Activated CD4-positive, alpha-beta T cell treated with anti-CD3 and anti-CD28 coated beads, Interleukin-2, amount 10 ng/mL, durations not matched to agents 24 days and 14 days (primary cell): Measurements from ENCODE around the gene EOMES. TPM values are rescaled to one million over a fixed set of nuclear protein-coding genes. Genes with fewer than 3 reads are reported as not detected.

ENCODE experiments used
- DNase-seq: peaks from one replicate; pipeline ENCODE4 v3.0.0; 2022
- H3K27ac Mint-ChIP-seq: one replicate; pipeline ENCODE4 v1.8.0; 2022; ENCODE audit warnings: mild to moderate bottlenecking, mixed read lengths
- H3K27me3 Mint-ChIP-seq: one replicate; pipeline ENCODE4 v1.8.0; 2022; ENCODE audit warnings: mixed read lengths
- H3K36me3 Mint-ChIP-seq: one replicate; pipeline ENCODE4 v1.8.0; 2022; ENCODE audit warnings: low read depth, mild to moderate bottlenecking, mixed read lengths
- H3K4me1 Mint-ChIP-seq: one replicate; pipeline ENCODE4 v1.8.0; 2021; ENCODE audit warnings: mixed read lengths
- H3K4me3 Mint-ChIP-seq: one replicate; pipeline ENCODE4 v1.8.0; 2022; ENCODE audit warnings: mild to moderate bottlenecking, moderate library complexity, mixed read lengths
- H3K9me3 Mint-ChIP-seq: one replicate; pipeline ENCODE4 v1.8.0; 2021; ENCODE audit warnings: mixed read lengths
- intact Hi-C: fragments of 100-400 bp; cut with micrococcal nuclease; formaldehyde crosslinking; loops from one replicate; pipeline ENCODE4 v1.15.1; 2023
- total RNA-seq: library from RNA; stranded (reverse); gene quantifications from 2 replicates; pipeline ENCODE4 v1.2.3, GENCODE V29; 2022

Gene EOMES
- total RNA-seq, 1 donor from 2014 or later: 7.4 TPM

- intact Hi-C loops: no loop called here
- no peaks in the 10 kb centered on the region for H3K36me3 Mint-ChIP-seq
- H3K4me3 Mint-ChIP-seq: no peak overlapping the region
- H3K27ac Mint-ChIP-seq: no peak overlapping the region
- H3K4me1 Mint-ChIP-seq: peaks cover 7% of the 10 kb centered on the region
- peak; percentile 43 for DNase-seq
- H3K27me3 Mint-ChIP-seq: peaks cover 15% of the 10 kb centered on the region
- H3K9me3 Mint-ChIP-seq: no peaks in the 10 kb centered on the region
These were observed 37.8 kb downstream of the EOMES start for GRCh38 chr3:27684302-27684701.

GRCh38 chr3:27681249-27681748 is 40.8 kb downstream of the EOMES start:
- Mint-ChIP-seq H3K36me3 (no peaks in the 10 kb centered on the region), H3K4me3 (peak overlapping the region; percentile 68), H3K27me3 (peaks cover 11% of the 10 kb centered on the region), H3K27ac (peak overlapping the region; percentile 74), H3K4me1 (peaks cover 7% of the 10 kb centered on the region), H3K9me3 (no peaks in the 10 kb centered on the region)
- intact Hi-C loops: loop anchor here (1.0 kb wide), 4 partner anchors 197 to 547 kb away; partner anchors contain the start of gene SLC4A7
- peak; percentile 80 for DNase-seq

GRCh38 chr3:27680517-27681246 is 41.4 kb downstream of the EOMES start:
- Mint-ChIP-seq H3K4me3 (peak overlapping the region; percentile 68), H3K27me3 (peaks cover 10% of the 10 kb centered on the region), H3K9me3 (no peaks in the 10 kb centered on the region), H3K27ac (peak overlapping the region; percentile 74), H3K4me1 (peaks cover 7% of the 10 kb centered on the region), H3K36me3 (no peaks in the 10 kb centered on the region)
- DNase-seq: peak; percentile 66
- intact Hi-C loops: loop anchor here (1.0 kb wide), 4 partner anchors 196 to 546 kb away; partner anchors contain the start of gene SLC4A7

DNA sequence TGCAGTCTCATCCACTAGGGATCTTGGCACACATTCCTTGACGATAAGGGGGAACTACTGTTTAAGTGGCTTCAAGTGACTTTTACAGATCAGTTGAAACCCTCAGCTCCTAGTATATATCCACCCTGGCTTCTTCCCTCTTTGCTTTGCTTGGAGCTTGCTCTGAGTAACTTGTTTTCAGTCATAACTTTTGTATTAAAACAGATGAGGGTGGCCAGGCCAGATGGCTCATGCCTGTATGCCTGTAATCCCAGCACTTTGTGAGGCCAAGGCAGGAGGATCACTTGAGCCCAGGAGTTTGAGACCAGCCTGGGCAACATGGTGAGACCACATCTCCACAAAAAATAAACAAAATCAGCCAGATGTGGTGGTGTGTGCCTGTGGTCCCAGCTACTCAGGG is 42.4 kb downstream of the EOMES start:
- DNase-seq: no peak
- no peak overlapping the region for H3K4me3 Mint-ChIP-seq
- peaks cover 7% of the 10 kb centered on the region for H3K4me1 Mint-ChIP-seq
- H3K36me3 Mint-ChIP-seq: no peaks in the 10 kb centered on the region
- intact Hi-C loops: no loop called here
- no peak overlapping the region for H3K27ac Mint-ChIP-seq
- H3K27me3 Mint-ChIP-seq: peaks cover 6% of the 10 kb centered on the region
- no peaks in the 10 kb centered on the region for H3K9me3 Mint-ChIP-seq

DNA sequence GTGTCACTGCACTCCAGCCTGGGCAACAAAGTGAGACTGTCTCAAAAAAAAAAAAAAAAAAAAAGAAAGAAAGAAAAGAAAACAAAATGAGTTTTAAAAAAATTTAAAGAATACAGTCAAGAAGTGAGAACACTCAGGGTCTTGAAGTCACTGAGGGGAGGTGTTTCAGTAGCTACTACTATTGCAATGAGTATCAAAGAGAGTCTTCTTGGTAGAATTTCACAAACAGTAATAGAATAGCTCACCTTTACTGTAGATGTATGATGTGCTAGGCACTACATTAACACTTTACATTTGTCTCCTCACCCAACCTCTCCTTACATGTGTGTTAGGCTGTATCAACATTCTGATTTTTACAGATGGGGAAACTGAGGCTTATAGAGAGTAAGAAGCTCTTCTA is 43.9 kb downstream of the EOMES start:
- Mint-ChIP-seq H3K27ac (no peak overlapping the region), H3K4me3 (no peak overlapping the region), H3K36me3 (no peaks in the 10 kb centered on the region), H3K9me3 (no peaks in the 10 kb centered on the region), H3K4me1 (peaks cover 7% of the 10 kb centered on the region), H3K27me3 (peaks cover 6% of the 10 kb centered on the region)
- intact Hi-C loops: no loop called here
- DNase-seq: no peak

DNA sequence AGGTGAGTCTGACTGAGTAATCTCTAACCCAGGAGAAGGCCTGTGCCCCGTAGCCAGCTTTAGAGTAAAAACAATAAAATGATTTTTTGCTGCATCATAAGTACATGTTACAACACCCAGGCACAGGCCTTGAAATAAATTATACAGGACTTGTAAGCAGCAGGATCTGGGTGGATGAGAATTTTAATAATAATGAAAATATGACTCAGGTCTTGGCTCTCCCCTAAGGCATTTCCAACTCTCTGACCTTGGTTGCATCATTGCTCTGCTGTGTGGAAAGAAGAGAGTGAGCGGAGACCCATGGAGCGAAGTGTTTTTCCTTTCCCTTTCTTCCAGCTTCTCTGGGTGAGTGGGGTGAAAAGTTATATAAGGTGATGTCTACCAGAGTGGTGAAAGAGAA is 44.6 kb downstream of the EOMES start:
- Mint-ChIP-seq H3K9me3 (no peaks in the 10 kb centered on the region), H3K27me3 (peaks cover 3% of the 10 kb centered on the region), H3K4me1 (peaks cover 7% of the 10 kb centered on the region), H3K36me3 (no peaks in the 10 kb centered on the region), H3K4me3 (no peak overlapping the region), H3K27ac (no peak overlapping the region)
- DNase-seq: no peak
- intact Hi-C loops: no loop called here

DNA sequence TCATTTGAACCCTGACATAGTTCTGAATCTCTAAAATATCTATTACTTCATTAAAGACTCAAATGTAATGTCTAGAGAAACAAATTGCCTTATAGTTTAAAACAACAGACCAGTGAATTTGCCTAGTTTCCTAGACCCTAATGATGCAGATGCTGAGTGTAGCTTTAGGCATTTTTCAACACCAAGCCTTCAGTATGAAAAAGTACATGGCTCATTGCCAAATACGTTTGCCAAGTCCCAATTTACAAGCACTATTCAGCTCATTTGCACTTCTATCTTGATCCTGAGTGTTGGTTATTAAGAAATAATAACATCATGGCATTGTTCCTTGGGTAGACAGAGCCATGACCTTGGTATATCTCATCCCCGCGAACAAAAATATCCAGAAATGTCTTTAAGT is 46.8 kb downstream of the EOMES start:
- H3K27me3 Mint-ChIP-seq: no peaks in the 10 kb centered on the region
- no peaks in the 10 kb centered on the region for H3K9me3 Mint-ChIP-seq
- peaks cover 1% of the 10 kb centered on the region for H3K4me1 Mint-ChIP-seq
- H3K36me3 Mint-ChIP-seq: no peaks in the 10 kb centered on the region
- intact Hi-C loops: no loop called here
- no peak overlapping the region for H3K27ac Mint-ChIP-seq
- H3K4me3 Mint-ChIP-seq: no peak overlapping the region
- DNase-seq: no peak

DNA sequence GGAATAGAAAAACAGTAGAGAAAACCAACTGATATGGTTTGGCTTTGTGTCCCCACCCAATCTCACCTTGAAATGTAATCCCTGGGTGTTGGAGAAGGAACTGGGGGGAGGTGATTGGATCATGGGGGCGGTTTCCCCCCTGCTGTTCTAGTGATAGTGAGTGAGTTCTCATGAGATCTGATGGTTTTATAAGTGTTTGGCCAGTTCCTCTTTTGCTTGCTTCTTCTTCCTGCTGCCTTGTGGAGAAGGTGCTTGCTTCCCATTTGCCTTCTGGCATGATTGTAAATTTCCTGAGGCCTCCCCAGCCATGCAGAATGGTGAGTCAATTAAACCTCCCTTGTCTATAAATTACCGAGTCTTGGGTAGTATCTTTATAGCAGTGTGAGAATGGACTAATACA is 48.4 kb downstream of the EOMES start:
- Mint-ChIP-seq H3K27me3 (no peaks in the 10 kb centered on the region), H3K36me3 (no peaks in the 10 kb centered on the region), H3K9me3 (no peaks in the 10 kb centered on the region), H3K27ac (no peak overlapping the region), H3K4me1 (no peaks in the 10 kb centered on the region), H3K4me3 (no peak overlapping the region)
- intact Hi-C loops: no loop called here
- no peak for DNase-seq

DNA sequence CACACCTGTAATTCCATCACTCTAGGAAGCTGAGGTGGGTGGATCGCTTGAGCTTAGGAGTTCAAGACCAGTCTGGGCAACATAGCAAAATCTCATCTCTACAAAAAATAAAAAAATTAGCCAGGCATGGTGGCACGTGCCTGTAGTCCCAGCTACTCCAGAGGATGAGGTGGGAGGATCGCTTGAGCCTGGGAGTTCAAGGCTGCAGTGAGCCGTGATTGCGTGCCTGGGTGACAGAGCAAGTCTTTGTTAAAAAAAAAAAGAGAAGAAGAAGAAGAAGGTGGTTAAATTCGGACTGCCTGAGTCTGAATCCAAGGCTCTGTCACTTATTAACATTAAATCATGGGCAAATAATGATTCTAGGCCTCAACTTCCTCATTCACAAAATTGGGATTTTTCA is 51.0 kb downstream of the EOMES start:
- H3K36me3 Mint-ChIP-seq: no peaks in the 10 kb centered on the region
- intact Hi-C loops: no loop called here
- no peak overlapping the region for H3K4me3 Mint-ChIP-seq
- peaks cover 9% of the 10 kb centered on the region for H3K4me1 Mint-ChIP-seq
- H3K9me3 Mint-ChIP-seq: no peaks in the 10 kb centered on the region
- no peak for DNase-seq
- H3K27me3 Mint-ChIP-seq: no peaks in the 10 kb centered on the region
- no peak overlapping the region for H3K27ac Mint-ChIP-seq

DNA sequence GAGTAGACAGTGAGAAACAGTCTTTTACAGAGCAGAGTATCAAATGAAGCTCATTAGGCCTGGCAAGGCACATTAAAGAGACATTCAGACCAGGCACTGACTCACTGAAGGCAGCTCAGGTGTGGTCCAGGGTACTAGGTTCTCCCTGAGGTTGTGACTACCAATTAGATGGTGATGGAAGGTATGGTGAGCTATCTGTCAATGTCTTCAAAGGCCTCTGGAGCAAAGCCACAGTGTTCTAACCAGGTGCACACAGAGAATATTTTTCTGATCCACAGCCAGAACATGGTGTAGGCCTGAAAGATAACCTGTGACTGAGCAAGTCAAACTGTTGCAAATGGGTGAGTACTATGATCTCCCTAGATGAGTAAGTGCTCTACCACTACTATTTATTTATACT is 51.5 kb downstream of the EOMES start:
- Mint-ChIP-seq H3K4me3 (no peak overlapping the region), H3K27ac (no peak overlapping the region), H3K9me3 (no peaks in the 10 kb centered on the region), H3K36me3 (no peaks in the 10 kb centered on the region), H3K27me3 (no peaks in the 10 kb centered on the region), H3K4me1 (peaks cover 11% of the 10 kb centered on the region)
- DNase-seq: no peak
- intact Hi-C loops: no loop called here

DNA sequence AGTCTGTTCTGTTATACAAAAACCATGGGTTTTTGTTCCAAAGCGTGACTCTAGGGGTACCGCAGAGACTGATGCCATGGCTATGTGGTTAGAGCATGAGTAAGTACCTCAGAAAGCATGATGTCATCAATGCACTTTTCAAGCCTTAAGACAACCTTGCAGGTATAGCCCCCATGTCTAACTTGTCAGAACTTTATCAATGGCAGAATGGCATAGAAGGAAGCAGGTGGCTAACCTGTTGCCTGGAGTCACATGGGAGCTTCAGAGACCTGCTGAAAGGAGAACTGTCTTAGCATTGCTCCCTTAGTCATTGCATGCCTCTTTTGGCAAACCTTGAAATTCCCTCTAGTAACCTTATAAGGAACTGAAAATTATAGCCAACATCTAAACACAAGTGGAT is 52.5 kb downstream of the EOMES start:
- no peak overlapping the region for H3K27ac Mint-ChIP-seq
- no peak overlapping the region for H3K4me3 Mint-ChIP-seq
- no peaks in the 10 kb centered on the region for H3K36me3 Mint-ChIP-seq
- no peak for DNase-seq
- intact Hi-C loops: loop anchor here (5.0 kb wide), 1 partner anchor 187 kb away; the partner anchor contains the start of gene SLC4A7
- H3K27me3 Mint-ChIP-seq: no peaks in the 10 kb centered on the region
- peaks cover 2% of the 10 kb centered on the region for H3K9me3 Mint-ChIP-seq
- H3K4me1 Mint-ChIP-seq: peaks cover 11% of the 10 kb centered on the region

DNA sequence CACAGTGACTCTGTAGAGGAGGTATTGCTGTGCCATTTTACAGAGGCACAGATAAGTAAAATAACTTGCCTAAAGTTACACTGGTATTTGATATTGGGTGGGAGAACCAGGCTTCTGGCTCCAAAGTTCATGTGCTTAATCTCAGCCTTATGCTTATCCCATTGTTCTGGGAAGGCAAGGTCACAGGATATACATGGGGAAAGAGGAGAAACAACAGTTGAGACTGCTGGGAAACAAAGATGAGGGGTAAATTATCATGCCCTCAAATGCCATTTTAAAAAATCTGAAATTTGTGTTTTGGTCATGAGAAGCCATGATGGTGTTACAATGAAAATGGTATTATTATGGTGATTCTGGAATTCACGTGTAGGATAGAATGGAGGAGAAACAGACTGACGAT is 54.4 kb downstream of the EOMES start:
- no peak overlapping the region for H3K4me3 Mint-ChIP-seq
- H3K27ac Mint-ChIP-seq: no peak overlapping the region
- no peaks in the 10 kb centered on the region for H3K27me3 Mint-ChIP-seq
- no peak for DNase-seq
- H3K36me3 Mint-ChIP-seq: no peaks in the 10 kb centered on the region
- H3K9me3 Mint-ChIP-seq: peaks cover 3% of the 10 kb centered on the region
- intact Hi-C loops: loop anchor here (5.0 kb wide), 1 partner anchor 185 kb away; the partner anchor contains the start of gene SLC4A7
- peaks cover 11% of the 10 kb centered on the region for H3K4me1 Mint-ChIP-seq

DNA sequence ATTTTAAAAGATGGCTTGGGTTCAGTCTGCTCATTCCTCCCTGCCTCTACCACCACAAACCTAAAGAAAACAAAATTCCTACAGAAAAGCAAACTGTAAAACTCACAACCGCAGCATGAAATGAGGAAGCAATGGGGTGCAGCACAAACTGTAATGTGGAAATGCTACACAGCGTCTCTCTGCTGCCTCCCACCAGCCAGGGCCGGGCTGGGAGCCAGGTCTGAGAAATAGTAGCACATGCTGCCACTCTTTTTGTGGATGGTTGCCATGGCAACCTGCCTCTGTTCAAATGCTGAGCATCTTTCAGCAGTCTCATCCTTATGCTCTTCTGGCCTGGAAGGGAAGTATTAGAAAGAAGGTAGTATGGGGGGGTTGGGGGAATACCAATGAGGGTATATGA is 55.4 kb downstream of the EOMES start:
- Mint-ChIP-seq H3K9me3 (peaks cover 7% of the 10 kb centered on the region), H3K27ac (peak overlapping the region; percentile 82), H3K4me1 (peaks cover 14% of the 10 kb centered on the region), H3K27me3 (no peaks in the 10 kb centered on the region), H3K4me3 (peak overlapping the region; percentile 58), H3K36me3 (no peaks in the 10 kb centered on the region)
- intact Hi-C loops: loop anchor here (5.0 kb wide), 1 partner anchor 184 kb away; the partner anchor contains the start of gene SLC4A7
- DNase-seq: peak; percentile 76

DNA sequence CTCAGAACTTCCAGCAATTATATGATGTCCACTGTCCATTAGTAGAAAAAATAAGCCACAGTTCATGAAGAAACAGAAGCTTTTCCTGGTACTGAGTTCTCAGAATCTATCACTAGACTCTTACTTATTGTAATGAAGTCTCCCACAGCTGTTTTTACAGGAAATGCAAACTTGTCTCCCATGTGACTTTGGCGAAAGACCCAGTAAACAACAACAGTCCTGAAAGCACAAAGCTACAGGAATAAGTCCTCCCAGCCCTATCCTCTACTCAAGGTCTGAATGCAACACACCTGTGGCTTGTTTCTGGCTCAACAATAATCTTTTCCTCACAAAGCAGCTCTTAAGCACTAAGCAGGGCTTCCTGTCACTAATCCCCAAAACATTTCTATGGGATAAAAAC is 55.9 kb downstream of the EOMES start:
- peak overlapping the region; percentile 82 for H3K27ac Mint-ChIP-seq
- H3K4me1 Mint-ChIP-seq: peaks cover 16% of the 10 kb centered on the region
- H3K36me3 Mint-ChIP-seq: no peaks in the 10 kb centered on the region
- peak; percentile 74 for DNase-seq
- intact Hi-C loops: loop anchor here (5.0 kb wide), 1 partner anchor 184 kb away; the partner anchor contains the start of gene SLC4A7
- H3K4me3 Mint-ChIP-seq: peak overlapping the region; percentile 58
- no peaks in the 10 kb centered on the region for H3K27me3 Mint-ChIP-seq
- peaks cover 11% of the 10 kb centered on the region for H3K9me3 Mint-ChIP-seq
